ENCODE results near the gene LYRM1. TPM values are rescaled to one million over a fixed set of nuclear protein-coding genes. Genes with fewer than 3 reads are reported as not detected.

LYRM1 gene
- polyA plus RNA-seq, 1 of the 3 experiments (the other 2 are of a cell fraction), result 18.1 TPM

Other genes with a start within 250 kb of the LYRM1 start
- not detected in 2 replicates for gene ACSM1, start 203.1 kb upstream of the LYRM1 start, polyA plus RNA-seq (2012; rRNA removed)
- gene THUMPD1, start 159.0 kb upstream of the LYRM1 start, polyA plus RNA-seq (2012; rRNA removed), result 20.0 and 24.8 TPM in 2 replicates
- gene ACSM3, start 136.8 kb upstream of the LYRM1 start, polyA plus RNA-seq (2012; rRNA removed), result 0.44 and 0.80 TPM in 2 replicates
- 9.1 and 13.6 TPM in 2 replicates for gene ERI2, start 94.3 kb upstream of the LYRM1 start, polyA plus RNA-seq (2012; rRNA removed)
- 3.8 and 5.2 TPM in 2 replicates for gene REXO5, start 94.2 kb upstream of the LYRM1 start, polyA plus RNA-seq (2012; rRNA removed)
- 4.7 and 6.2 TPM in 2 replicates for gene DCUN1D3, start 413 bp upstream of the LYRM1 start, polyA plus RNA-seq (2012; rRNA removed)